ENCODE data around the gene AP1B1.

Gene AP1B1

GRCh38 chr22:29337631-29338284 lies 50.6 kb downstream of the AP1B1 start:
- H3K9ac ChIP-seq (ENCODE audit: low read depth, low read length): no peak overlapping the region
- no peaks in the 10 kb centered on the region for H3K4me1 ChIP-seq (ENCODE audit: insufficient read depth, low read length)
- H3K4me3 ChIP-seq (ENCODE audit: low read length): no peak overlapping the region
- no peaks in the 10 kb centered on the region for H3K27me3 ChIP-seq (ENCODE audit: insufficient read depth, low read length)
- H3K27ac ChIP-seq (ENCODE audit: low read length): no peak overlapping the region
- H3K36me3 ChIP-seq (ENCODE audit: insufficient read depth, low read depth, low read length): peaks cover 80% of the 10 kb centered on the region
- H3K9me3 ChIP-seq (ENCODE audit: insufficient read depth, low read depth, low read length): no peaks in the 10 kb centered on the region

GRCh38 chr22:29336751-29337490 lies 51.4 kb downstream of the AP1B1 start:
- no peaks in the 10 kb centered on the region for H3K4me1 ChIP-seq (ENCODE audit: insufficient read depth, low read length)
- H3K4me3 ChIP-seq (ENCODE audit: low read length): no peak overlapping the region
- H3K9me3 ChIP-seq (ENCODE audit: insufficient read depth, low read depth, low read length): no peaks in the 10 kb centered on the region
- no peak overlapping the region for H3K27ac ChIP-seq (ENCODE audit: low read length)
- H3K9ac ChIP-seq (ENCODE audit: low read depth, low read length): no peak overlapping the region
- H3K27me3 ChIP-seq (ENCODE audit: insufficient read depth, low read length): no peaks in the 10 kb centered on the region
- peaks cover 79% of the 10 kb centered on the region for H3K36me3 ChIP-seq (ENCODE audit: insufficient read depth, low read depth, low read length)

GRCh38 chr22:29335656-29336055 lies 52.7 kb downstream of the AP1B1 start:
- no peaks in the 10 kb centered on the region for H3K9me3 ChIP-seq (ENCODE audit: insufficient read depth, low read depth, low read length)
- no peak overlapping the region for H3K9ac ChIP-seq (ENCODE audit: low read depth, low read length)
- peaks cover 74% of the 10 kb centered on the region for H3K36me3 ChIP-seq (ENCODE audit: insufficient read depth, low read depth, low read length)
- H3K4me1 ChIP-seq (ENCODE audit: insufficient read depth, low read length): no peaks in the 10 kb centered on the region
- no peak overlapping the region for H3K27ac ChIP-seq (ENCODE audit: low read length)
- H3K4me3 ChIP-seq (ENCODE audit: low read length): no peak overlapping the region
- no peaks in the 10 kb centered on the region for H3K27me3 ChIP-seq (ENCODE audit: insufficient read depth, low read length)

GRCh38 chr22:29334696-29335344 lies 53.5 kb downstream of the AP1B1 start:
- Histone ChIP-seq H3K27me3 (ENCODE audit: insufficient read depth, low read length) (no peaks in the 10 kb centered on the region), H3K4me1 (ENCODE audit: insufficient read depth, low read length) (no peaks in the 10 kb centered on the region), H3K4me3 (ENCODE audit: low read length) (no peak overlapping the region), H3K9ac (ENCODE audit: low read depth, low read length) (no peak overlapping the region), H3K27ac (ENCODE audit: low read length) (no peak overlapping the region), H3K36me3 (ENCODE audit: insufficient read depth, low read depth, low read length) (peaks cover 75% of the 10 kb centered on the region), H3K9me3 (ENCODE audit: insufficient read depth, low read depth, low read length) (no peaks in the 10 kb centered on the region)

- no peak overlapping the region for H3K27ac ChIP-seq (ENCODE audit: low read length)
- H3K9ac ChIP-seq (ENCODE audit: low read depth, low read length): no peak overlapping the region
- H3K9me3 ChIP-seq (ENCODE audit: insufficient read depth, low read depth, low read length): no peaks in the 10 kb centered on the region
- H3K4me3 ChIP-seq (ENCODE audit: low read length): no peak overlapping the region
- H3K27me3 ChIP-seq (ENCODE audit: insufficient read depth, low read length): no peaks in the 10 kb centered on the region
- H3K4me1 ChIP-seq (ENCODE audit: insufficient read depth, low read length): no peaks in the 10 kb centered on the region
- peaks cover 73% of the 10 kb centered on the region for H3K36me3 ChIP-seq (ENCODE audit: insufficient read depth, low read depth, low read length)
Observed at GRCh38 chr22:29334148-29334547, 54.2 kb downstream of the AP1B1 start.

- Histone ChIP-seq H3K4me3 (ENCODE audit: low read length) (no peak overlapping the region), H3K9me3 (ENCODE audit: insufficient read depth, low read depth, low read length) (no peaks in the 10 kb centered on the region), H3K9ac (ENCODE audit: low read depth, low read length) (no peak overlapping the region), H3K27me3 (ENCODE audit: insufficient read depth, low read length) (no peaks in the 10 kb centered on the region), H3K4me1 (ENCODE audit: insufficient read depth, low read length) (no peaks in the 10 kb centered on the region), H3K36me3 (ENCODE audit: insufficient read depth, low read depth, low read length) (peaks cover 70% of the 10 kb centered on the region), H3K27ac (ENCODE audit: low read length) (no peak overlapping the region)
Observed at GRCh38 chr22:29332886-29333496, 55.4 kb downstream of the AP1B1 start.

GRCh38 chr22:29331658-29332300 lies 56.6 kb downstream of the AP1B1 start:
- H3K9me3 ChIP-seq (ENCODE audit: insufficient read depth, low read depth, low read length): no peaks in the 10 kb centered on the region
- H3K27ac ChIP-seq (ENCODE audit: low read length): no peak overlapping the region
- no peaks in the 10 kb centered on the region for H3K4me1 ChIP-seq (ENCODE audit: insufficient read depth, low read length)
- no peak overlapping the region for H3K4me3 ChIP-seq (ENCODE audit: low read length)
- H3K9ac ChIP-seq (ENCODE audit: low read depth, low read length): no peak overlapping the region
- H3K36me3 ChIP-seq (ENCODE audit: insufficient read depth, low read depth, low read length): peaks cover 68% of the 10 kb centered on the region
- H3K27me3 ChIP-seq (ENCODE audit: insufficient read depth, low read length): no peaks in the 10 kb centered on the region

GRCh38 chr22:29331213-29331612 lies 57.2 kb downstream of the AP1B1 start:
- no peak overlapping the region for H3K27ac ChIP-seq (ENCODE audit: low read length)
- H3K4me1 ChIP-seq (ENCODE audit: insufficient read depth, low read length): no peaks in the 10 kb centered on the region
- no peak overlapping the region for H3K9ac ChIP-seq (ENCODE audit: low read depth, low read length)
- H3K9me3 ChIP-seq (ENCODE audit: insufficient read depth, low read depth, low read length): no peaks in the 10 kb centered on the region
- H3K36me3 ChIP-seq (ENCODE audit: insufficient read depth, low read depth, low read length): peaks cover 64% of the 10 kb centered on the region
- no peak overlapping the region for H3K4me3 ChIP-seq (ENCODE audit: low read length)
- H3K27me3 ChIP-seq (ENCODE audit: insufficient read depth, low read length): no peaks in the 10 kb centered on the region

GRCh38 chr22:29330753-29331152 lies 57.6 kb downstream of the AP1B1 start:
- H3K4me1 ChIP-seq (ENCODE audit: insufficient read depth, low read length): no peaks in the 10 kb centered on the region
- no peaks in the 10 kb centered on the region for H3K27me3 ChIP-seq (ENCODE audit: insufficient read depth, low read length)
- no peak overlapping the region for H3K4me3 ChIP-seq (ENCODE audit: low read length)
- H3K9ac ChIP-seq (ENCODE audit: low read depth, low read length): no peak overlapping the region
- H3K36me3 ChIP-seq (ENCODE audit: insufficient read depth, low read depth, low read length): peaks cover 60% of the 10 kb centered on the region
- no peak overlapping the region for H3K27ac ChIP-seq (ENCODE audit: low read length)
- H3K9me3 ChIP-seq (ENCODE audit: insufficient read depth, low read depth, low read length): no peaks in the 10 kb centered on the region

GRCh38 chr22:29330291-29330690 lies 58.1 kb downstream of the AP1B1 start:
- Histone ChIP-seq H3K9ac (ENCODE audit: low read depth, low read length) (no peak overlapping the region), H3K4me3 (ENCODE audit: low read length) (no peak overlapping the region), H3K9me3 (ENCODE audit: insufficient read depth, low read depth, low read length) (no peaks in the 10 kb centered on the region), H3K36me3 (ENCODE audit: insufficient read depth, low read depth, low read length) (peaks cover 55% of the 10 kb centered on the region), H3K27ac (ENCODE audit: low read length) (no peak overlapping the region), H3K27me3 (ENCODE audit: insufficient read depth, low read length) (no peaks in the 10 kb centered on the region), H3K4me1 (ENCODE audit: insufficient read depth, low read length) (no peaks in the 10 kb centered on the region)

GRCh38 chr22:29329581-29329980 lies 58.8 kb downstream of the AP1B1 start:
- no peaks in the 10 kb centered on the region for H3K4me1 ChIP-seq (ENCODE audit: insufficient read depth, low read length)
- no peak overlapping the region for H3K9ac ChIP-seq (ENCODE audit: low read depth, low read length)
- peaks cover 50% of the 10 kb centered on the region for H3K36me3 ChIP-seq (ENCODE audit: insufficient read depth, low read depth, low read length)
- no peaks in the 10 kb centered on the region for H3K27me3 ChIP-seq (ENCODE audit: insufficient read depth, low read length)
- H3K27ac ChIP-seq (ENCODE audit: low read length): no peak overlapping the region
- no peak overlapping the region for H3K4me3 ChIP-seq (ENCODE audit: low read length)
- H3K9me3 ChIP-seq (ENCODE audit: insufficient read depth, low read depth, low read length): no peaks in the 10 kb centered on the region

Measured in iPS-20b (cell line).